Stimulated activated CD8-positive, alpha-beta memory T cell treated with anti-CD3 and anti-CD28 coated beads, Interleukin-12 subunit alpha, Interleukin-12 subunit beta, amount 100 ng/mL, for 1 hour (primary cell): Measurements from ENCODE around the gene RNF111.
"Not testable (repeated sequence)": the region's sequence is repeated elsewhere in the genome, so short reads cannot be mapped to it uniquely, and the experiment has no call there.

Source experiments
- DNase-seq: peaks from one replicate; pipeline ENCODE4 v3.0.0-alpha.2; 2020; ENCODE audit warnings: low read depth

RNF111 gene

DNA sequence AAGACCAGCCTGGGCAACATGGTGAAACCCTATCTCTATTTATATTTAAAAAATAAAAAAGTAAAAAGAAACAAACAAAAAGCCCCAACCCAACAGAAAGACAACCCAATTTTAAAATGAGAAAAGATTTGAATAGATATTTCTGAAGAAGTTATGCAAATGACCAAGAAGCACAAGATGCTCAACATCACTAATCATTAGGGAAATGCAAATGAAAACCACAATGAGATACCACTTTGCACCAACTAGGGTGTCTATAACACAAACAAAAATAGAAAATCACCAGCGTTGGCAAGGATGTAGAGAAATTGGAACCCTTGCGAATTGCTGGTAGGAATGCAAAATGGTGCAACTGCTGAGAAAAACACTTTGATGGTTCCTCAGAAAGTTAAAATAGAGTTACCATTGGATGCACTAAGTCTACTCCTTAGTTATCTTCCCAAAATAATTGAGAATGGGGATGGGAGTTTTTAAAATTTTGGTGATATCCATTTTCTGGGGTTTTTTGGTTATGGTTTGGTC, 71.7 kb downstream of the RNF111 start:
- no peak for DNase-seq

DNA sequence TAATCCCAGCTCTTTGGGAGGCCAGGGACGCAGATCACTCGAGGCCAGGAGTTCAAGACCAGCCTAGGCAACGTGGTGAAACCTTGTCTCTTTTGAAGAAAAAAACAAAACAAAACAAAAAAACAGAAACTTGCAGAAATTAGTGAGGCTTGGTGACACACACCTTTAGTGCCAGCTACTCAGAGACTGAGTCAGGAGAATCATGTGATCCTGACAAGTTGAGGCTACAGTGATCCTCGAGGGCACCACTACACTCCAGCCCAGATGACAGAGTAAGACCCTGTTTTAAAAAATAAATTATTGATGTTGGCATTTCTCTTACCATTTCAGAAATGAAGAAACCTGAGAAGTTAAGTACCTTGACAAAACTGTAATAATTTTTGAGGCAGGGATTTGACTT, 72.9 kb downstream of the RNF111 start:
- DNase-seq, result no peak

DNA sequence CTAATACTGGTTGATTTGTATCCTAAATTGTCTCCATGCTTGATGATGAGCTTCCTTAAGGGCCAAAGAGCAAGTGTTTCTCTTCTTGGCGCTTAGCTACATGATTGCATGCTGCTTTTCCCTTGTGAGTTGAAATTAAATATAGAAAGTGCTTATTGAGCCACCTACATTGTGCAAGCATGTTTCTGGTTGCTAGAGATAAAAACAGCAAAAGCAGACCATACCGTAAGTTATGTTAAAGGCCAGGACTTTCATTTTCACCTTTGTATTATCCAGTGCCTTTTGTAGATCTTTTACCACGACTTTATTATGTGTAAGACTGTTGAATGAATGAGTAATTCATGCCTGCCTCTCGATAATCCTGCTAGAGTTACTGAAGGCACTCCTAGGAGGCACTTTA, 75.6 kb downstream of the RNF111 start:
- no peak for DNase-seq

DNA sequence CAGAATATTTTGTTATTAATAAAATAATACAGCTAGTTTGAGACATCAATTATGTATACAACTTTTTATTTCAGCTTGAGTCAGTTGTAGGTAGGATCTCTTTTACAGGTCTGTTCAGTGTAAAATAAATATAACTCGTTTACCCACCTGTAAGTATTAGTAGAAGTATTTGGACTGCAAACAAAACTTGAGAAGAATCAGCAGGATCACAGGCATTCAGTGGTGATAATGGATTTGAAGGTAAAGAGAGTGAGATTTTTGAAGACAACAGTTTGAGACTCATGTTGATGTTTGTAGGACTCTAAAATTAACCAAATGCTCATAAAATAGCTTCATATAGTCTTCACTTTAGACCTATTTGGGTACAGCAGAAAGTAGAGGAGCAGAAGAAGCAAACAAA, 82.0 kb downstream of the RNF111 start:
- no peak for DNase-seq

DNA sequence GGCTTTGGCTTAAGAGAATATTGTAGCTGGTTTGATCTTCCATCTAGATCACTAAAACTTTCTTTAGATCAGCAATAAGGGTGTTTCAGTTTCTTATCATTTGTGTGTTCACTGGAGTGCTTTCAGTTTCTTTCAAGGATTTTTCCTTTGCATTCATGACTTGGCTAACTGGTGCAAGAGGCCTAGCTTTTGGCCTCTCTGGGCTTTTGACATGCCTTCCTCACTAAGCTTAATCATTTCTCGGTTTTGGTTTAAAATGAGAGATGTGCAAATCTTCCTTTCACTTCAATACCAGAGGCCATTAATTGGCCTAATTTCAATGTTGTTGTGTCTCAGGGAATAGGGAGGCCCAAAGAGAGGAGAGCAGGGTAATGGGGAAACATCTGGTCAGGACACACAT, 87.1 kb downstream of the RNF111 start:
- DNase-seq, result no peak

DNA sequence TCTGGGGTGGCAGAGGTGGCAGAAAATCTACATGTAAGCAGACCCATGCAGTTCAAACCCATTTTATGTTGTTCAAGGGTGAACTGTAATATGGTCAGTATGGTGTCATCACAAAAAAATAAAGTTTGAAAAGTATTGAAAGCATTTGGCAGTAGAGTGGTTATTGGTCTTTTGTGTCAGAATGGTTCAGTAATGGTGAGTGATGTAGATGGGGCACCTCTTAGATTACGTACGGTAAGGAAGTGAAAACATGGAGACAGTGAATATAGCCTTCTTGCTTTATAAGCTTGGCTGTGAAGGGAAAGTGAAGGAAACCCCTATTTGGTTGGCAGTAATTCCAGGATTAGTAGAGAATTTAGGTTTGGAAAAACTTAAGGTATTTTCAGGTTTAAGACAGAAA, 100.3 kb downstream of the RNF111 start:
- no peak for DNase-seq

DNA sequence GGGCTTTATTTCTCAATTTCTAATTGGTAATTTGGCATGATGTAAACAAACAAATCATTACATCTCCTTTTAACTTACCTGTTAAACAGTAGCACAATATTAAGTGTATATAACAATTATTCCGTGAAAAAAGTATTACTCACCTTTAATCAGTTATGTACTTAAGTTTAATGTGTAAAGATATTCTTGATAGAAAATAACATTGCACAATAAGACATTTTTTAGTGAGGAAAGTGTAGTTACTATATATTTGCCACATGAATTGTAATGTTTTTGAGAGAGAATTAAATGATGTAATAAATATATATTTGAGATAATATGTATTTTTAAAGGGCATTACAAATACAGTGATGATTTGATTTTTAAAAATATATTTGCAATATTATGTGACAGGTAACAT, 106.6 kb downstream of the RNF111 start:
- DNase-seq, result no peak

DNA sequence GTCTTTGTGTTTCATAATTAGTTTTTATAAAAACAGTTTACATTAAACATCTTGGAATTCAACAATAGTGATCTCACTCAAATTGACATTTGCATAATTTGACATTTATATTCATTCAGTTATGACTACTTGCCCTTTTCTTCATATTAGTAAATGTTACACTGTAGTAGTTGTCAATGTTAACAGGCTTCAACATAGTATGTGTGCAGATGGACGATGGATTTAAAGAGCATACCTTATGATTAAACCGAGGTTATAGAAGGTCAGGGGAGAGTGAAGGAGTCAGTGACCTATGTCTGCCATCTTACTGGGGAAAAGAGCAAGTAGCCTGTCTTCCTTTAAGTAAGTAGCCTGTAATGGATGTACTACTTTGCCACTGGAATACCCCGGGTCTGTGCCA, 109.0 kb downstream of the RNF111 start:
- no peak for DNase-seq

DNA sequence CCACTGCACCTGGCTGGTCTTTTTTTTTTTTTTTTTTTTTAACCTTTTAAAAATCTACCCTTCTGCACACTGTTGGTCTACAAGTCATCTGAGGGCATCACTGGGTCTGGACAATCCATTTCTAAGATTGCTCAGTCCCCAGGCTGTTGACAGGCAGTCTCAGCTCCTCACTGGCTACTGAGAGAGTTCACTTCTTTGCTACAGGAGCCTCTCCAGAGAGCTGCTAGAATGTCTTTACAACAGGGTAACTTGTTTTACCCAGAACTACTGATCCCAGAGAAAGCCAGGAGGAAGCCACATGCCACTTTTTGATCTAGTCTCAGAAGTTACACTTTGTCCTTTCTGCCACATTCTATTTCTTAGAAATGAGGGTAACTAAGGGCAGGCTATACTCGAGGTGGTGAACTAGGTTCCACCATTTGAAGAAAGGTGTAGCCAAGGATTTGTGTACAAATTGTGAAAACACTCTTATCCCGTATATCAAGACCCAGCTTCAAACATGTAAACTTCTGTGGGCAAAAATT, 111.8 kb downstream of the RNF111 start:
- DNase-seq, result no peak

DNA sequence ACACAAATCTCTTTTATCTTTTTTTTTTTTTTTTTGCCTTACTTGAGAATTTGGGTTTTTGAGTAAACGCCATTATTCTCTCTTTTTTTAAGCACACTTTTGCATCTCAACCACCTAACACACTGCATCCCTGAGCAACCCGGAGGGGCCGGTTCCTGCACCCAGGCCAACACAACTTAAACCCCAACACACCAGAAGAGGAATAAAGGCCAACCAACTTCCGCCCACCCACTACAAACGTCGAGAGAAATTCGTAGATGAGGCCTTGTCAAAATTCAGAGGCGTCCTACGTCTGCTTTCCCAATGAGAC, 117.1 kb downstream of the RNF111 start:
- DNase-seq, result no peak

DNA sequence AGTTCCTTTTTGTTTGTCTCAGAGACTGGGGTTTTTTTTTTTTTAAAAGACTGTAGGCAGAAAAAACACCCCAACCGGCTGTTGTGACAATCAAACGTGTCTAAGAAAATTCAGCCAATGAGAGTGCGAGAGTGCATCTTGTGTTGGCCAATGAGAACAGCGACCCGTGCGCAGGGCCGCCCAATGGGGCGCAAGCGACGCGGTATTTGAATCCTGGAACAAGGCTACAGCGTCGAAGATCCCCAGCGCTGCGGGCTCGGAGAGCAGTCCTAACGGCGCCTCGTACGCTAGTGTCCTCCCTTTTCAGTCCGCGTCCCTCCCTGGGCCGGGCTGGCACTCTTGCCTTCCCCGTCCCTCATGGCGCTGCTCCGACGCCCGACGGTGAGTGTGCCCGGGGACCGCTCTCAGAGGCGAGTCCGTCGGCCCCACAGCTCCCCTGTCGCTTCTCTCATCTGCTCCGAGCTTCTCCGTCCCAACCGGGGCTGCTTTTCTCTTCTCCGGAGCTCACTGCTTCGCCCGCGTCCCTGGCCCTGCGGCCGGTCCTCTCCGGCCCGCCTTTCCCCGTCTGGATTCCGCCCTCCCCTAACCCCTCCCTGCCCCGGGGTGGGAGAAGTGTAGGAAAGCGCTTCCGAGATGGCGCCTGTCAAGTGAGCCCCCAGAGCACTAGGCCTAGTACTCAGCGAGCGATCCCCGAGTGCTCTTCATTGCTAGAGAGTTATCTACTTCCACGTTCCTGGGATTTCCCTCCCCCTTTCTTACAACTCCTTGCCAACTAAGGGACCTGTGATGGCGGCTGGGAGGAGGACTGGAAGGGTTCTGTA, 117.7 kb downstream of the RNF111 start, which contains the start of gene CCNB2:
TSS of gene CCNB2 (plus strand) at position 235 of the 821 bp plus-strand sequence. CDS start at position 358, 123 bp downstream.
- DNase-seq, result peak; percentile 72

DNA sequence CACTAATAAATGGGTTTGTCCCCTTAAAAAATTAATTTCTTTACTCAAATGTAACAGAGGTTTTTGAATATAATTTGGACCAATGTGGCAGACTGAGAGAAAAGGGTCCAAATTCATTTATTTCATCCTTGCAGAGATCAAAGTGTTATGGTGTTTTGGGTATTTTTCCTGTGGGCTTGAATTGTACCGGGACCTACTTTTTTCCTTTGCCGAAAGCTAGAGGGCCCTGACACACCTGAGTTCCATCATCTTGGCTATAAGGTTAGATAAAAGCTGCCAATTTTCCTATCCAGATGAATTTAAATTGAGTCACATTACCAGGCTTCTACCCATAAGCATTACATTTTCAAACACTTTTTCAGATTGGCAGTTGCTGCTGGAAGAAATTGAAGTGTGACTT, 118.4 kb downstream of the RNF111 start:
- DNase-seq, result no peak

DNA sequence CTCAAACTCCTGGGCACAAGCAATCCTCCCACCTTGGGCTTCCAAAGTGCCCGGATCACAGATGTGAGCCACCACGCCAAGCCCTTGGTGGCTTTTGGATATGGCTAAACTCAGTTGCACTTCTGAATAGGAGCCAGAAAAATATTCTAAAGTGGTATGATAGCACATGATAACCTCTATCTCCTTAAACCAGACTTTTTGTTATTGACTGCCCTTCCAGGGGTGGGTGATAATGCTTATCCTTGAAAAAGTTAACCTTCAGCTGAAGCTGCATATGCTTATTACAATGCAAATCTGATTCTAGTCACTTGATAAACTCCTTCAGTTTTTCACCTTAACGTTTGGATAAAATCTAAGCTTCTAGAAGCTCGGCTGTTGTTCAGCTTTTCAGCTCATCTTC, 123.8 kb downstream of the RNF111 start:
- DNase-seq, result no peak

DNA sequence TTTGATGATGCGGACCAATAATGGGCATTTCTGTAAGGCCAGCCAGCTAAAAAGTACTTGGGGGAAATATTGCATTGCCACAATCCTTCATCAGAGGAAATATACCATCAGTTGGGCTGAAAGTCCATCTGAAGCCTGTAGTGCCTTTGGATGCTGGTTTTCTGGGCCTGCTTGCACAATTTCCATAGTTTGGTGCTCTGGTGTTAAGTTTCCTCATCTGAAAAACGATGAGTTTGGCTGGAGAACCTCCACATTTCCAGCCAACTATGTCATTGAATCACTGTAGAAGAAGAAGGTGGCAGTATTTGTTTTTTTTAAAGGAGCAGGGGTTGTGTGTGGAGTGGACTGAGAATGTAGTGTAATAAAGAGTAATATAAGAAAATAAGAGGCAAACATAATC, 127.6 kb downstream of the RNF111 start:
- no peak for DNase-seq

DNA sequence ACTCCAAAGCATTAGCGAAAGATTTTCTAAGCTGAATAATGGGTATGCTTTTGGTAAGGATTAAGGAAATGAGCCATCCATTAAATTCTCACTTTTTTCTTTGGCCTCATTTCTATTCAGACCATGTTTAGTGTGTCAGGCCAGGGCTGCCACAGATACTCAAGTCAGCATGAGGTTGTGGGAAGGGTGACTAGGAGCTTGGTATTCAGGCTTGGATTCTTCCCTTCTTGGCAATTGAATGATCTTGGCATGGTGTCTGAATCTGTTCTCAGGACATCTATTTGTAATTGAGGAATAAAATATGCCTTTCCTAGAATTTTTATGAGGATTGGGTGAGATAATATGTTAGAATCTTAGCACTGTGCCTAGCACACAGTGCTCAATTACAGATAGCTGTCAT, 128.7 kb downstream of the RNF111 start:
- DNase-seq, result no peak

DNA sequence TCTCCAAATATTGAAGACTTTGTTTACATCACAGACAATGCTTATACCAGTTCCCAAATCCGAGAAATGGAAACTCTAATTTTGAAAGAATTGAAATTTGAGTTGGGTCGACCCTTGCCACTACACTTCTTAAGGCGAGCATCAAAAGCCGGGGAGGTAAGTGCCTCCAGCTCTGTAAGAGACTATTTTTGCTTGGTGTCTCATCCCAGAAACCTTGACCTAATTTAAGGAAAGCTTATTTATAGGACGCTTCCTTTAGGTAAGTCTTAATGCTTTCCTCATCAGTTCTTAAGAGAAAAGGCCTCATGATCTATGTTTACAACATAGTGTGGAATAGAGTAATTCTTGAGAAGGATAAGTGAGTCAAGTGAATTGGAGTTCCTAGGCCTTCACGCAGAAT, 129.3 kb downstream of the RNF111 start:
- no peak for DNase-seq

DNA sequence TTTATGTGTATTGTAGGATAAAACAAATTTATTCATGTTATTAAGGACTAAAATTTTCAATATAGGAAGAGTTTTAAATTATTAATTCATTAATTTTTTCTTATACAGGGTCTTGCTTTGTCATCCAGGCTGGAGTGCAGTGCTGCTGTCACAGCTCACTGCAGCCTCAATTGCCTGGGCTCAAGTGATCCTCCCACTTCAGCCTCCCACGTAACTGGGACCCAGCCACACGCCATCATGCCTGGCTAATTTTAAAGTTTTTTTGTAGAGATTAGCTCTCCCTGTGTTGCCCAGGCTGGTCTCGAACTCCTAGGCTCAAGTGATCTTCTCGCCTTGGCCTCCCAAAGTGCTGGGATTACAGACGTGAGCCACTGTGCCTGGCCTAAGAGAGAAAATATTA, 132.2 kb downstream of the RNF111 start:
- DNase-seq, result no peak

DNA sequence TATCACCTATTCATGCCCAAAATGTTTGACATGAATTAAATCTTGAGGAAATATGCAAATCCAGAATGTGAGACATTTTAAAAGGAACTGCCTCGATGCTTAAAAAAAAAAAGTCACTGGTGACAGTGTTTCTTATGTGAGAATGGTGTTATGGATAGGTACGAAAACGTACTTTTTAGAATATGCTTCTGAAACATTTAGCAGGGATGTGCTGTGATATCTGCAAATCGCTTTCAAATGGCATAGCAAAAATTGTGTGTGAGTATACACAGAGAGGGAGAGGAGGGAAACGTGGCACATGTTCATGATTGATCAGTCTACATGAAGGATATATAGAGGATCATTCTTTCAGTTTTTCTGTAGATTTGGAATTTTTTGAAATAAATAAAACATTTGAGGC, 133.5 kb downstream of the RNF111 start:
- DNase-seq, result no peak

DNA sequence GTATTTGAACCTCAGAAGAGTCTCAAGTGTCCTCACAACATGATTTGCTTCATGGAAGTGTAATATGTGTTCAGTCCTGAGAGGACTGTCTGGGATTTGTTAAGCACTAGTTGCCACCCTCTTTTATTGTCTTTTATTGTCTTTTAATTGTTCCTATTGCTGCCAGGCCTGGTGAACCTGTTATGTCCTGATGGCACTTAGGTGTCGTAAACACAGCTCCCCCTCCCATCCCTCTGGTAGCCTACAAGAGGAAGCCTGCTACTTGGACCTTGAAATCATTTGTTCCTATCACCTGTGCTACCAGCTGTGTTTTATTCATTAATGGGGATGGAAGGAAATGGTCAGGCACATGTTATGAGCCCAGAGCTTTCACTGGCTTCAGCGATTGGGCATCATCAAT, 136.8 kb downstream of the RNF111 start:
- no peak for DNase-seq

DNA sequence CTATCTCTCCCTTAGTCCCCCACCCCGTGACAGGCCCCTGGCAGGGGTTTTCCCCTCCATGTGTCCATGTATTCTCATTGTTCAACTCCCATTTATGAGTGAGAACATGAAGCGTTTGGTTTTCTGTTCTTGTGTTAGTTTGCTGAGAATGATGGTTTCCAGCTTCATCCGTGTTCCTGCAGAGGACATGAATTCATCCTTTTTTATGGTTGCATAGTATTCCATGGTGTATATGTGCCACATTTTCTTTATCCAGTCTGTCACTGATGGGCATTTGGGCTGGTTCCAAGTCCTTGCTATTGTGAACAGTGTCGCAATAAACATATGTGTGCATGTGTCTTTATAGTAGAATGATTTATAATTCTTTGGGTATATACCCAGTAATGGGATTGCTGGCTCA, 138.2 kb downstream of the RNF111 start:
- DNase-seq, result not testable (repeated sequence)

DNA sequence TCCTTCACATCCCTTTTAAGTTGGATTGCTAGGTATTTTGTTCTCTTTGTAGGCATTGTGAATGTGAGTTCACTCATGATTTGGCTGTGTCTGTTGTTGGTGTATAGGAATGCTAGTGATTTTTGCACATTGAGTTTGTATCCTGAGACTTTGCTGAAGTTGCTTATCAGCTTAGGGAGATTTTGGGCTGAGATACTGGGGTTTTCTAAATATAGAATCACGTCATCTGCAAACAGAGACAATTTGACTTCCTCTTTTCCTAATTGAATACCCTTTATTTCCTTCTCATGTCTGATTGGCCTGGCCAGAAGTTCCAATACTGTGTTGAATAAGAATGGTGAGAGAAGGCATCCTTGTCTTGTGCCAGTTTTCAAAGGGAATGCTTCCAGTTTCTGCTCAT, 139.8 kb downstream of the RNF111 start:
- DNase-seq, result not testable (repeated sequence)

DNA sequence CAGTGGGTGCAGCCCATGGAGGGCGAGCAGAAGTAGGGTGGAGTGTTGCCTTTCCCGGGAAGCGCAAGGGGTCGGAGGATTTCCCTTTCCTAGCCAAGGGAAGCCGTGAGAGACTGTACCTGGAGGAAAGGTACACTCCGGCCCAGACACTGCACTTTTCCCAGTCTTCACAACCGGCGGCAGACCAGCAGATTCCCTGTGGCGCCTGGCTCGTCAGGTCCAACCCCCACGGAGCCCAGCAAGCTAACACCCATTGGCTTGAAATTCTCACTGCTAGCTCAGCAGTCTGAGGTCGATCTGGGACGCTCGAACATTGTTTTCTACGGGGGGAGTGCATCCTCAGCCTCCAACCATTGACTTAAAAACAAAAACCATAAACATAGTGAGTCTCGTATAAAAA, 144.0 kb downstream of the RNF111 start:
- DNase-seq, result no peak

DNA sequence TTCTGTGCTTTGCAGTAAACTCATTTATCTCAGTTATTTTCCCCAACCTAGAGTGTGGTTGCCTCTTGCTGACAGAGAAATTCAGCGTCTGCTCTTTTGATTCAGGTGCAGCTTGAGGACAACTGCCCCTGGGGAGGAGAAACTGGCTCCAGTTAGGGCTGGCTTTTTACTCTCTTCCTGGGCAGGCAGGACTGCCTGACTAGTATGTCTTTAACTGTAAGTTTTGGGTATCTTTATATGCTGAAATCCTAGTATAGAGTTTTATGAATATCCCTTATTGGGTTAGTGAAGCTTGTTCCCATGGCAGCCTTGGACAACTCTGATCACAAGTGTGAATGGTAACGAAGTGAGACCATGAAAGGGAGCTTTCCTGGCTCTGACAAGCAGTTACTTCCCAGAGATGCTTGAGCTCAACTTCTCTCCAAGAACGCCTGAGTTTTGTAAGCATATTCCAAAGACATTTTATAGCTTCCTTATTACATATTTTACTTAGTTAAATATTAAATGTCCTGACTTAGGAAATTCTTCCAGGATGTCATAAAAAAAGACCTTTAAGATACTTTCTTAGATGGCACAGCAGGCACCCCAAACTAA, 144.6 kb downstream of the RNF111 start:
- DNase-seq, result no peak
